K562 (cell line): Measurements from ENCODE around the gene AMIGO1. TPM values are rescaled to one million over a fixed set of nuclear protein-coding genes. Genes with fewer than 3 reads are reported as not detected.

Experiments
- ATAC-seq: fragments of 200-7000 bp; cut with Tn5 transposase; 3 replicates; pipeline ENCODE4 v1.9.1; 2020; ENCODE audit warnings: moderate library complexity
- BruUV-seq: library from RNA; stranded (reverse); fragments of 400-500 nt; replicated peaks from 2 replicates; lab custom pipeline; 2021; lab: Mats Ljungman, UMichigan
- CTCF ChIA-PET: fragments of 300-600 bp; formaldehyde crosslinking; extraction: SDS; loops from one replicate; lab custom pipeline; 2021; ENCODE audit warnings: low intra/inter-chr PET ratio; lab: Yijun Ruan, JAX
- POLR2A ChIA-PET: fragments of 300-600, 350-650 bp; sonication (Branson Sonifier 250); formaldehyde crosslinking; extraction: SDS; loops from one replicate; lab custom pipeline; 2021; ENCODE audit warnings: antibody characterized with exemption, inconsistent platforms; lab: Yijun Ruan, JAX
- DNase-seq, 4 experiments: peaks; one replicate each; pipeline versions ENCODE4 v3.0.0 to v3.0.0-alpha.2; 2011 to 2018; ENCODE audit warnings: low spot score in 3 of 4, mixed read lengths in 3 of 4; ENCODE audit errors: extremely low read depth in 1 of 4
- FAIRE-seq: peaks from 2 replicates; lab custom pipeline; 2011; peaks lifted over from hg19 to GRCh38; lab: Jason Lieb, UNC
- H2AFZ ChIP-seq: 2 replicates; pipeline ENCODE4 v1.6.0; 2011; ENCODE audit warnings: low read depth, low read length, control low read depth, inconsistent platforms
- H3K27ac ChIP-seq: fragments of 200-600 bp; 3 replicates; pipeline ENCODE4 v1.8.0; 2011; ENCODE audit warnings: low read depth, mild to moderate bottlenecking, control low read depth, inconsistent platforms, low read length, moderate library complexity, mixed read lengths; ENCODE audit errors: extremely low read depth
- H3K27me3 ChIP-seq, 2 experiments: fragments of 300-600 bp in 1 of 2; 2 replicates in 1 of 2; 3 replicates in 1 of 2; pipeline versions ENCODE4 v1.6.0 to v1.8.0; 2011; ENCODE audit warnings: inconsistent platforms in 2 of 2, low read length in 2 of 2, mild to moderate bottlenecking in 1 of 2, mixed read lengths in 1 of 2, moderate library complexity in 1 of 2; ENCODE audit not compliant: control insufficient read depth in 2 of 2, insufficient read depth in 2 of 2
- H3K36me3 ChIP-seq: fragments of 300-600 bp; 3 replicates; pipeline ENCODE4 v1.8.0; 2011; ENCODE audit warnings: mild to moderate bottlenecking, low read length, inconsistent platforms; ENCODE audit not compliant: control insufficient read depth, insufficient read depth
- H3K4me1 ChIP-seq, 2 experiments: fragments of 200-600 bp in 1 of 2; replicated peaks in 1 of 2; 2 replicates in 1 of 2; 3 replicates in 1 of 2; pipeline versions ENCODE4 v1.5.1 to v1.8.0; 2011; ENCODE audit warnings: inconsistent platforms in 2 of 2, low read length in 2 of 2, mild to moderate bottlenecking in 1 of 2, mixed read lengths in 1 of 2, moderate library complexity in 1 of 2; ENCODE audit not compliant: control insufficient read depth in 2 of 2, insufficient read depth in 2 of 2
- H3K4me2 ChIP-seq: 2 replicates; pipeline ENCODE4 v1.6.1; 2011; ENCODE audit warnings: low read length, control low read depth, inconsistent platforms, mixed read lengths; ENCODE audit not compliant: insufficient read depth
- H3K4me3 ChIP-seq: fragments of 200-600 bp; sonication (generic), shearing (Covaris generic); 2 replicates; pipeline ENCODE4 v1.5.1; 2016; ENCODE audit warnings: control low read depth, inconsistent platforms
- H3K79me2 ChIP-seq: fragments of 200-600 bp; 3 replicates; pipeline ENCODE4 v1.8.0; 2011; ENCODE audit warnings: low read length, inconsistent platforms; ENCODE audit not compliant: control insufficient read depth, insufficient read depth
- H3K9ac ChIP-seq, 2 experiments: 2 replicates each; pipeline versions ENCODE4 v1.6.0 to v1.6.1; 2011; ENCODE audit warnings: low read depth in 2 of 2, low read length in 2 of 2, control low read depth in 1 of 2, inconsistent platforms in 1 of 2, mild to moderate bottlenecking in 1 of 2, mixed read lengths in 1 of 2; ENCODE audit not compliant: insufficient read depth in 1 of 2
- H3K9me1 ChIP-seq: one replicate; pipeline ENCODE4 v1.6.0; 2011; ENCODE audit warnings: inconsistent platforms, mild to moderate bottlenecking, low read length, moderate library complexity; ENCODE audit not compliant: control insufficient read depth, insufficient read depth
- H3K9me3 ChIP-seq: replicated peaks from 2 replicates; pipeline ENCODE4 v1.5.1; 2011; ENCODE audit warnings: low read depth, low read length, inconsistent platforms; ENCODE audit not compliant: control insufficient read depth, insufficient read depth
- H4K20me1 ChIP-seq: replicated peaks from 2 replicates; pipeline ENCODE4 v1.6.1; 2011; ENCODE audit warnings: low read length, inconsistent platforms, mixed read lengths; ENCODE audit not compliant: control insufficient read depth, insufficient read depth
- SRSF9 ChIP-seq: fragments of 200-400 bp; formaldehyde crosslinking; IDR thresholded peaks from 2 replicates; pipeline ENCODE4 v1.6.1; 2017; ENCODE audit warnings: low read depth, low read length, borderline replicate concordance
- ZBTB8A ChIP-seq: fragments of 450-650 bp; IDR thresholded peaks from 2 replicates; pipeline ENCODE4 v1.6.1; 2018; ENCODE audit warnings: mild to moderate bottlenecking, moderate library complexity; ENCODE audit not compliant: partially characterized antibody
- WGBS: fragments of 100-300 bp; shearing (Covaris generic); methylation state at CpG from one replicate; pipeline ENCODE4 v1.1.6; 2016; ENCODE audit warnings: low coverage, mixed read lengths; ENCODE audit not compliant: insufficient coverage; ENCODE audit errors: missing lambda C conversion rate; 5-methylcytosine and 5-hydroxymethylcytosine counted together
- in situ Hi-C: fragments of 300-500 bp; cut with MboI; formaldehyde crosslinking; loops from 4 replicates; pipeline ENCODE4 v1.15.0; 2018; ENCODE audit warnings: inconsistent platforms, mixed read lengths
- intact Hi-C: fragments of 100-400 bp; cut with micrococcal nuclease; formaldehyde crosslinking; loops from 2 replicates; pipeline ENCODE4 v1.14.2; 2022
- polyA plus RNA-seq, 8 experiments: library from polyadenylated mRNA; depleted of rRNA in 4 of 8; stranded (reverse) in 5 of 8; unstranded in 3 of 8; fragments of >200 nt; fragmentation: Nextera tagmentation in 2 of 8; fragmentation: Illumina TruSeq in 1 of 8; extraction: Ambion mirVana in 2 of 8; extraction: Trizol in 1 of 8; gene quantifications; 2 replicates each; pipeline versions ENCODE4 v1.2.1 to v1.2.3, GENCODE V29; 2011 to 2014; ENCODE audit warnings: inconsistent platforms in 1 of 8, missing spikeins in 1 of 8
- total RNA-seq, 7 experiments: library from RNA; depleted of rRNA in 6 of 7; stranded (reverse); fragments of >200 nt in 6 of 7; fragmentation: Illumina TruSeq in 2 of 7; extraction: Trizol in 2 of 7; gene quantifications; 2 replicates each; pipeline versions ENCODE4 v1.2.1 to v1.2.3, GENCODE V29; 2011 to 2021; ENCODE audit warnings: low replicate concordance in 1 of 7
- TF ChIP-seq, protein P1 (sequence below): sonication (generic); formaldehyde crosslinking; IDR thresholded peaks from 2 replicates; pipeline ENCODE4 v1.8.0; 2023; ENCODE audit warnings: mild to moderate bottlenecking, missing genetic modification reagents
- TF ChIP-seq, protein P2 (sequence below): sonication (generic); formaldehyde crosslinking; IDR thresholded peaks from 2 replicates; pipeline ENCODE4 v1.8.0; 2022; ENCODE audit warnings: missing genetic modification reagents, mild to moderate bottlenecking, borderline replicate concordance

AMIGO1 gene
- total and polyA plus RNA-seq, 9 of the 15 experiments (the other 6 are each of a cell fraction or from before 2014, with no cell fraction given), result 0.24 to 1.0 (median 0.54) TPM

DNA sequence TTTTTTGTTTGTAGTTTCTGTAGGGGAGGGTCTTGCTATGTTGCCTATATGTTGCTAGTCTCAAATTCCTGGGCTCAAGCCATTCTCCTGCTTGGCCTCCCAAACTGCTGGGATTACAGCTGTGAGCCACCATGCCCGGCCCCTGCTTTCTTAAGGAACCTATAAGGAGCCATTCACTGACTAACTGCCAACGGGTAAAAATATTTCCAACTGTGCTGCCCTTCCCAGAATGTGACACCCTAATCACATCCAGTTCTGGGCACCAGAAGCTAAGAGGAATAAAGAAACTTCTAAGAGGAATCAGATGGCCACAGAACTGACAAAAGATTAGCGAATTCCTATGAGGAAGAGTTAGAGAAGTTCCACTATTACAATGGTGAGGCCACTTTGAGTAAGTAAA lies 36.7 kb downstream of the AMIGO1 start:
- in situ Hi-C loops, result no loop called here

More for the DNA sequence above, 36.7 kb downstream of the AMIGO1 start:
- ChIA-PET POLR2A (no interaction called here), CTCF (interaction anchor here (0.5 kb wide), 1 partner anchor 95 kb away, joined by 3 read pairs; no protein-coding TSS in a partner anchor)
- Histone ChIP-seq H3K27ac (no peak overlapping the region), H3K79me2 (no peaks in the 10 kb centered on the region), H4K20me1 (no peaks in the 10 kb centered on the region; the same call in 1 of the 2 replicates), H3K4me2 (no peak overlapping the region), H3K9me3 (no peaks in the 10 kb centered on the region), H2AFZ (no peak overlapping the region), H3K9me1 (no peaks in the 10 kb centered on the region), H3K36me3 (no peaks in the 10 kb centered on the region), H3K4me3 (no peak overlapping the region), H3K27me3 (peaks cover 56 to 83% of the 10 kb centered on the region in 2 experiments), H3K4me1 (peaks cover 6 to 8% of the 10 kb centered on the region in 2 experiments; a peak in 4 of 5 replicates), H3K9ac (no peak overlapping the region)
- intact Hi-C loops, result no loop called here
- BruUV-seq, result no TSS peak
- WGBS, result 0% methylated on average over 3 of the region's 3 CpGs
- FAIRE-seq (no peak), DNase-seq (no peak), ATAC-seq (no peak)
- TF ChIP-seq, protein P1, sequence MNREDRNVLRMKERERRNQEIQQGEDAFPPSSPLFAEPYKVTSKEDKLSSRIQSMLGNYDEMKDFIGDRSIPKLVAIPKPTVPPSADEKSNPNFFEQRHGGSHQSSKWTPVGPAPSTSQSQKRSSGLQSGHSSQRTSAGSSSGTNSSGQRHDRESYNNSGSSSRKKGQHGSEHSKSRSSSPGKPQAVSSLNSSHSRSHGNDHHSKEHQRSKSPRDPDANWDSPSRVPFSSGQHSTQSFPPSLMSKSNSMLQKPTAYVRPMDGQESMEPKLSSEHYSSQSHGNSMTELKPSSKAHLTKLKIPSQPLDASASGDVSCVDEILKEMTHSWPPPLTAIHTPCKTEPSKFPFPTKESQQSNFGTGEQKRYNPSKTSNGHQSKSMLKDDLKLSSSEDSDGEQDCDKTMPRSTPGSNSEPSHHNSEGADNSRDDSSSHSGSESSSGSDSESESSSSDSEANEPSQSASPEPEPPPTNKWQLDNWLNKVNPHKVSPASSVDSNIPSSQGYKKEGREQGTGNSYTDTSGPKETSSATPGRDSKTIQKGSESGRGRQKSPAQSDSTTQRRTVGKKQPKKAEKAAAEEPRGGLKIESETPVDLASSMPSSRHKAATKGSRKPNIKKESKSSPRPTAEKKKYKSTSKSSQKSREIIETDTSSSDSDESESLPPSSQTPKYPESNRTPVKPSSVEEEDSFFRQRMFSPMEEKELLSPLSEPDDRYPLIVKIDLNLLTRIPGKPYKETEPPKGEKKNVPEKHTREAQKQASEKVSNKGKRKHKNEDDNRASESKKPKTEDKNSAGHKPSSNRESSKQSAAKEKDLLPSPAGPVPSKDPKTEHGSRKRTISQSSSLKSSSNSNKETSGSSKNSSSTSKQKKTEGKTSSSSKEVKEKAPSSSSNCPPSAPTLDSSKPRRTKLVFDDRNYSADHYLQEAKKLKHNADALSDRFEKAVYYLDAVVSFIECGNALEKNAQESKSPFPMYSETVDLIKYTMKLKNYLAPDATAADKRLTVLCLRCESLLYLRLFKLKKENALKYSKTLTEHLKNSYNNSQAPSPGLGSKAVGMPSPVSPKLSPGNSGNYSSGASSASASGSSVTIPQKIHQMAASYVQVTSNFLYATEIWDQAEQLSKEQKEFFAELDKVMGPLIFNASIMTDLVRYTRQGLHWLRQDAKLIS (CRISPR knock-in tag), result no peak
- no peak for TF ChIP-seq ZBTB8A
- TF ChIP-seq SRSF9, result no peak
- TF ChIP-seq, protein P2, sequence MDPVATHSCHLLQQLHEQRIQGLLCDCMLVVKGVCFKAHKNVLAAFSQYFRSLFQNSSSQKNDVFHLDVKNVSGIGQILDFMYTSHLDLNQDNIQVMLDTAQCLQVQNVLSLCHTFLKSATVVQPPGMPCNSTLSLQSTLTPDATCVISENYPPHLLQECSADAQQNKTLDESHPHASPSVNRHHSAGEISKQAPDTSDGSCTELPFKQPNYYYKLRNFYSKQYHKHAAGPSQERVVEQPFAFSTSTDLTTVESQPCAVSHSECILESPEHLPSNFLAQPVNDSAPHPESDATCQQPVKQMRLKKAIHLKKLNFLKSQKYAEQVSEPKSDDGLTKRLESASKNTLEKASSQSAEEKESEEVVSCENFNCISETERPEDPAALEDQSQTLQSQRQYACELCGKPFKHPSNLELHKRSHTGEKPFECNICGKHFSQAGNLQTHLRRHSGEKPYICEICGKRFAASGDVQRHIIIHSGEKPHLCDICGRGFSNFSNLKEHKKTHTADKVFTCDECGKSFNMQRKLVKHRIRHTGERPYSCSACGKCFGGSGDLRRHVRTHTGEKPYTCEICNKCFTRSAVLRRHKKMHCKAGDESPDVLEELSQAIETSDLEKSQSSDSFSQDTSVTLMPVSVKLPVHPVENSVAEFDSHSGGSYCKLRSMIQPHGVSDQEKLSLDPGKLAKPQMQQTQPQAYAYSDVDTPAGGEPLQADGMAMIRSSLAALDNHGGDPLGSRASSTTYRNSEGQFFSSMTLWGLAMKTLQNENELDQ (CRISPR knock-in tag), result no peak
